NCI-H1436 (cell line): Measurements from ENCODE around the gene CELSR2.

Source experiments
- DNase-seq: peaks from one replicate; lab custom pipeline; 2025; lab: John Stamatoyannopoulos, UW

CELSR2 gene

GRCh38 chr1:109307274-109308021, 58.1 kb downstream of the CELSR2 start:
- peak; percentile 90 for DNase-seq

GRCh38 chr1:109309347-109309746, 60.0 kb downstream of the CELSR2 start:
- no peak for DNase-seq

- DNase-seq: no peak
Observed at GRCh38 chr1:109312246-109312645, 62.9 kb downstream of the CELSR2 start.

- no peak for DNase-seq
Observed at GRCh38 chr1:109312978-109313775, 63.8 kb downstream of the CELSR2 start.

- DNase-seq: no peak
Observed at GRCh38 chr1:109314795-109315194, 65.5 kb downstream of the CELSR2 start.

- no peak for DNase-seq
Observed at GRCh38 chr1:109315288-109315687, 65.9 kb downstream of the CELSR2 start.

- DNase-seq: no peak
Observed at GRCh38 chr1:109316506-109316905, 67.2 kb downstream of the CELSR2 start.

- no peak for DNase-seq
Observed at GRCh38 chr1:109319114-109319513, 69.8 kb downstream of the CELSR2 start.

GRCh38 chr1:109322974-109323373, 73.6 kb downstream of the CELSR2 start:
- no peak for DNase-seq
